DMS 273 (cell line): ENCODE results near the gene PRRC2C.
A peak's percentile ranks its signal among the peaks of the same experiment; 100 is the strongest.

Experiments
- DNase-seq: peaks from one replicate; lab custom pipeline; 2025; ENCODE audit not compliant: unreplicated experiment; lab: John Stamatoyannopoulos, UW

The PRRC2C gene

DNA sequence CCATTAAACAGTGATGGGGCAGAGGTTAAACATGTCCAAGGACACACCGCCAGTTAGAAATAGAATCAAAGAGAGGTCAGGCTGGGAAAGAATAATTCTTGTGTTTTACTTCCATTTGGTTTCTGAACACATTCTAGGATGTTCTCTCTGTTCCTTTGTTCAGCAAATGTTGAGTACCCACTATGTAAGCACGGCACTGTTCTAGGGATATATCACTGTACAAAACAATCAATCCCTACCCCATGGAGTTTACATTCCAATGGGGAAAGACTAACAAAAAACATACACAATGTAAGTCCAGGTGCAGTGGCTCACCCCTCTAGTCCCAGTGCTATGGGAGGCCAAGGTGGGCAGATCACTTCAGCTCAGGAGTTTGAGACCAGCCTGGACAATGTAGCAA is 142.9 kb downstream of the PRRC2C start:
- no peak for DNase-seq

GRCh38 chr1:171635661-171636060 is 150.3 kb downstream of the PRRC2C start:
- no peak for DNase-seq

- DNase-seq, result no peak
Measured at GRCh38 chr1:171636141-171636540, 150.8 kb downstream of the PRRC2C start.

DNA sequence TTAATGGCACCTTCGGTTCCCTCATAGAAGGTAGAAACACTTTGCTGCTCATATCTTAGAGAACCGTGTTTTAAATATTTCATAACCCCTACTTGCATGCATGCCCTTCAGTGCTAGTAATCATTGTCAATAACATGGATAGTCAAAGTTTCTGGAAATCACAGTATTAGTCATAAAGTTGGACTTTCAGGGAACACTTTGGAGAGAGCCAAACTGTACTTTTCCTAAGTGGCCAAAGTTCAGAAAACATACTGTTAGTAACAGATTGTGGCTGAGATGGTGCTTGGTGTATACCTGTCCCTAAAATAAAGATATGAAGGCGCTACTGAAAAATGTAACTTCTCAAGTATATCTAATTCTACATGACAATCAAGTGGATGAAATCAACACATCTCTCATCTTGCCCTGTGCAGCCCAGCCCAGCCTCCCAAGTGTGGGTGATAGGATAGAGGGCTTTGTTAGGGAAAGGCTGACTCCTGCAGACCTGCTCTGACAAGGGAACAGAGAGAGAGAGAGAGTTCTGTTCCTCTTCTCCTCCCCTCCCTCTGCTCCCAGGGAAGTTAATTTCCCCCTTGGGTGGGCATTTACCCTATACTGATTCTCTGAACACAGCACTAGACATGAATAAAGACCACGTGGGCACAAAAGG is 152.7 kb downstream of the PRRC2C start:
- no peak for DNase-seq

DNA sequence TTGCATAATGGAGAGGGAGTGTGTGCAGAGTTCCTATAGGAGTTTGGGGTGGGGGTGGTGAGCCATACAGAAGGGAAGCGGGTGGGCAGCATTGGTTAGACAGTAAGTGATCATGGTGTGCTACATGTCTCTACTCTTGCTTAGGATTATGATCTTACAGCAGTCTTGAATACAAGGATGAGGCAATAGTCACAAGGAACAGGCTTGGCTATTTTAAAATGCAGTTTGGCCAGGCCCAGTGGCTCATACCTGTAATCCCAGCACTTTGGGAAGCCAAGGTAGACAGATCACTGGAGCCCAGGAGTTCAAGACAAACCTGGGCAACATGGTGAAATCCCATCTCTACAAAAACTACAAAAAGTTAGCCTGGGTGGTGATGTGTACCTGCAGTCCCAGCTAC is 154.9 kb downstream of the PRRC2C start:
- no peak for DNase-seq

GRCh38 chr1:171641076-171641864 is 155.9 kb downstream of the PRRC2C start:
- DNase-seq, result peak; percentile 21

DNA sequence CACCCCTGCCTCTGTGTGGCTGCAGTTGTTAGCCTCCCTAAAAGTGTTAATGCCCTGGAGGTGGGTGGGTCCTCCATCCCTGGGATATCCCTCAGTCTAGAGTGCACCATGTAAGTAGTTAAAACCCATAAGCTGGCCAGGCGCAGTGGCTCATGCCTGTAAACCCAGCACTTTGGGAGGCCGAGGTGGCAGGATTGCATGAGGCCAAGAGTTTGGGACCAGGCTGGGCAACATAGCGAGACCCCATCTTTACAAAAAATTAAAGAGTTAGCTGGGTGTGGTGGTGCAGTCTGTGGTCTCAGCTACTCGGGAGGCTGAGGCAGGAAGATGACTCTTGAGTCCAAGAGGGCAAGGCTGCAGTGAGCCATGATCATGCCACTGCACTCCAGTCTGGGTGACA is 156.9 kb downstream of the PRRC2C start:
- no peak for DNase-seq
